H1 (cell line): ENCODE results near the gene CACNA2D3. TPM values are rescaled to one million over a fixed set of nuclear protein-coding genes. Genes with fewer than 3 reads are reported as not detected.

Experiments
- CTCF ChIA-PET: fragments of 300-600 bp; sonication (Branson Sonifier 250); formaldehyde crosslinking; loops from one replicate; lab custom pipeline; 2021; ENCODE audit not compliant: partially characterized antibody; lab: Charles Lee
- POLR2A ChIA-PET: fragments of 300-600 bp; sonication (Branson Sonifier 250); formaldehyde crosslinking; loops from one replicate; lab custom pipeline; 2021; ENCODE audit warnings: inconsistent platforms; ENCODE audit not compliant: partially characterized antibody; lab: Charles Lee
- DNase-seq, 2 experiments: peaks; one replicate each; pipeline versions ENCODE4 v3.0.0 to v3.0.0-alpha.2; 2010 to 2022; ENCODE audit warnings: low spot score in 2 of 2, low read depth in 1 of 2, mixed read lengths in 1 of 2
- FAIRE-seq: peaks from 2 replicates; lab custom pipeline; 2011; peaks lifted over from hg19 to GRCh38; lab: Jason Lieb, UNC
- H2AFZ ChIP-seq: 2 replicates; pipeline ENCODE4 v1.8.1; 2012; ENCODE audit warnings: low read length, inconsistent platforms
- H2AK5ac ChIP-seq: 2 replicates; pipeline ENCODE4 v1.6.1; 2013; ENCODE audit warnings: low read depth, low read length
- H2BK120ac ChIP-seq: replicated peaks from 2 replicates; pipeline ENCODE3; 2013; ENCODE audit warnings: low read depth, low read length, inconsistent platforms
- H2BK12ac ChIP-seq: 2 replicates; pipeline ENCODE4 v1.6.1; 2013; ENCODE audit warnings: low read depth, low read length
- H2BK15ac ChIP-seq: 2 replicates; pipeline ENCODE4 v1.6.1; 2013; ENCODE audit warnings: low read length
- H2BK20ac ChIP-seq: 2 replicates; pipeline ENCODE4 v1.6.1; 2013; ENCODE audit warnings: low read length
- H2BK5ac ChIP-seq: 2 replicates; pipeline ENCODE4 v1.6.1; 2013; ENCODE audit warnings: low read depth, low read length
- H3K14ac ChIP-seq: 2 replicates; pipeline ENCODE4 v1.6.1; 2013; ENCODE audit warnings: inconsistent platforms; ENCODE audit not compliant: insufficient read length
- H3K18ac ChIP-seq: 2 replicates; pipeline ENCODE4 v1.6.1; 2013; ENCODE audit warnings: low read length; ENCODE audit errors: extremely low read depth
- H3K23ac ChIP-seq: 2 replicates; pipeline ENCODE4 v1.6.1; 2013; ENCODE audit warnings: inconsistent platforms; ENCODE audit not compliant: insufficient read length
- H3K23me2 ChIP-seq: 2 replicates; pipeline ENCODE4 v1.6.1; 2013; ENCODE audit warnings: low read depth, low read length
- H3K27ac ChIP-seq: 2 replicates; pipeline ENCODE4 v1.6.1; 2011; ENCODE audit warnings: low read depth, low read length, inconsistent platforms
- H3K27me3 ChIP-seq, 4 experiments: replicated peaks in 1 of 4; 1 replicate in 1 of 4; 2 replicates in 3 of 4; pipeline versions ENCODE4 v1.6.1 to v1.8.1; 2011 to 2013; ENCODE audit warnings: low read length in 3 of 4, mild to moderate bottlenecking in 3 of 4, inconsistent platforms in 2 of 4, mixed read lengths in 2 of 4, moderate library complexity in 1 of 4; ENCODE audit not compliant: control insufficient read depth in 3 of 4, insufficient read depth in 3 of 4; ENCODE audit errors: extremely low read depth in 1 of 4
- H3K36me3 ChIP-seq, 4 experiments: 2 replicates each; pipeline versions ENCODE4 v1.6.1 to v1.8.1; 2011 to 2013; ENCODE audit warnings: mild to moderate bottlenecking in 4 of 4, low read length in 3 of 4, moderate library complexity in 2 of 4, control low read depth in 1 of 4, inconsistent platforms in 1 of 4; ENCODE audit not compliant: insufficient read depth in 4 of 4, control insufficient read depth in 2 of 4
- H3K4ac ChIP-seq: replicated peaks from 2 replicates; pipeline ENCODE3; 2013; ENCODE audit warnings: low read length, low read depth, mixed read lengths, inconsistent platforms; ENCODE audit not compliant: insufficient read length
- H3K4me1 ChIP-seq, 4 experiments: replicated peaks in 1 of 4; 1 replicate in 1 of 4; 2 replicates in 3 of 4; pipeline versions ENCODE4 v1.6.1 to v1.8.1; 2011 to 2013; ENCODE audit warnings: low read length in 3 of 4, inconsistent platforms in 2 of 4, mixed read lengths in 1 of 4; ENCODE audit not compliant: insufficient read depth in 4 of 4, control insufficient read depth in 3 of 4
- H3K4me2 ChIP-seq, 2 experiments: 2 replicates each; pipeline versions ENCODE4 v1.6.1 to v1.8.1; 2011 to 2013; ENCODE audit warnings: low read depth in 2 of 2, low read length in 2 of 2, control low read depth in 1 of 2, inconsistent platforms in 1 of 2, mild to moderate bottlenecking in 1 of 2; ENCODE audit not compliant: insufficient read depth in 1 of 2
- H3K4me3 ChIP-seq, 4 experiments: fragments of 200-600, 300-600 bp in 1 of 4; sonication (generic), shearing (Covaris generic), sonication (Bioruptor Twin) in 1 of 4; 2 replicates each; pipeline versions ENCODE4 v1.5.1 to v1.8.1; 2011 to 2016; ENCODE audit warnings: low read length in 4 of 4, low read depth in 3 of 4, control low read depth in 2 of 4, inconsistent platforms in 2 of 4, mild to moderate bottlenecking in 2 of 4, mixed read lengths in 1 of 4, moderate library complexity in 1 of 4; ENCODE audit not compliant: insufficient read depth in 2 of 4; ENCODE audit errors: extremely low read depth in 1 of 4
- H3K56ac ChIP-seq: replicated peaks from 2 replicates; pipeline ENCODE3; 2013; ENCODE audit warnings: low read depth, mild to moderate bottlenecking, mixed read lengths, low read length, inconsistent platforms; ENCODE audit not compliant: insufficient read length
- H3K79me1 ChIP-seq: 2 replicates; pipeline ENCODE4 v1.6.1; 2013; ENCODE audit warnings: low read depth, low read length, control low read depth
- H3K79me2 ChIP-seq, 2 experiments: 2 replicates each; pipeline versions ENCODE4 v1.6.1 to v1.8.1; 2012 to 2013; ENCODE audit warnings: low read length in 2 of 2, mild to moderate bottlenecking in 2 of 2, inconsistent platforms in 1 of 2; ENCODE audit not compliant: insufficient read depth in 2 of 2, control insufficient read depth in 1 of 2
- H3K9ac ChIP-seq, 4 experiments: replicated peaks in 1 of 4; 1 replicate in 1 of 4; 2 replicates in 3 of 4; pipeline versions ENCODE4 v1.6.1 to v1.8.1; 2011 to 2013; ENCODE audit warnings: low read depth in 3 of 4, low read length in 3 of 4, control low read depth in 2 of 4, mild to moderate bottlenecking in 2 of 4, moderate library complexity in 2 of 4, inconsistent platforms in 1 of 4; ENCODE audit errors: extremely low read depth in 1 of 4
- H3K9me3 ChIP-seq, 2 experiments: 2 replicates each; pipeline versions ENCODE4 v1.6.1 to v1.8.1; 2012 to 2013; ENCODE audit warnings: mild to moderate bottlenecking in 2 of 2, moderate library complexity in 2 of 2, control low read depth in 1 of 2, inconsistent platforms in 1 of 2, low read depth in 1 of 2, low read length in 1 of 2, mixed read lengths in 1 of 2; ENCODE audit not compliant: insufficient read depth in 2 of 2
- H4K20me1 ChIP-seq, 2 experiments: replicated peaks in 1 of 2; 2 replicates each; pipeline versions ENCODE3 to v1.8.1; 2011 to 2013; ENCODE audit warnings: inconsistent platforms in 2 of 2, low read length in 2 of 2, mild to moderate bottlenecking in 1 of 2; ENCODE audit not compliant: insufficient read depth in 2 of 2, control insufficient read depth in 1 of 2
- H4K5ac ChIP-seq: 2 replicates; pipeline ENCODE4 v1.6.1; 2013; ENCODE audit warnings: low read length, low read depth, mixed read lengths, inconsistent platforms; ENCODE audit not compliant: insufficient read length
- H4K8ac ChIP-seq: 2 replicates; pipeline ENCODE4 v1.8.0; 2013; ENCODE audit warnings: mild to moderate bottlenecking, moderate library complexity, low read length, inconsistent platforms; ENCODE audit not compliant: insufficient read depth; ENCODE audit errors: extremely low read depth
- H4K91ac ChIP-seq: replicated peaks from 2 replicates; pipeline ENCODE3; 2013; ENCODE audit warnings: low read length, mixed read lengths, inconsistent platforms; ENCODE audit not compliant: insufficient read length
- CHD2 ChIP-seq: IDR thresholded peaks from 2 replicates; pipeline ENCODE4 v1.6.1; 2012; ENCODE audit warnings: low read length, improper control_type of control experiment
- GTF2F1 ChIP-seq: IDR thresholded peaks from 2 replicates; pipeline ENCODE4 v1.6.1; 2012; ENCODE audit warnings: low read depth, low read length, improper control_type of control experiment, borderline replicate concordance
- HDAC2 ChIP-seq, 2 experiments: fragments of 300-600 bp in 1 of 2; sonication (generic) in 1 of 2; IDR thresholded peaks; 2 replicates each; pipeline ENCODE4 v1.6.1; 2011 to 2012; ENCODE audit warnings: low read depth in 2 of 2, low read length in 2 of 2, mild to moderate bottlenecking in 2 of 2, moderate library complexity in 2 of 2, borderline replicate concordance in 1 of 2, inconsistent platforms in 1 of 2
- KDM1A ChIP-seq: fragments of 200-600, 300-600 bp; sonication (generic); IDR thresholded peaks from 2 replicates; pipeline ENCODE4 v1.7.1; 2016; ENCODE audit warnings: mild to moderate bottlenecking, low read length, borderline replicate concordance
- NRF1 ChIP-seq: IDR thresholded peaks from 2 replicates; pipeline ENCODE4 v1.6.1; 2011; ENCODE audit warnings: mild to moderate bottlenecking, low read depth, low read length, improper control_type of control experiment
- POLR2AphosphoS5 ChIP-seq: IDR thresholded peaks from 2 replicates; pipeline ENCODE4 v1.6.1; 2011; ENCODE audit warnings: low read depth, low read length
- POU5F1 ChIP-seq: IDR thresholded peaks from 2 replicates; pipeline ENCODE4 v1.6.1; 2011; ENCODE audit warnings: low read depth, mild to moderate bottlenecking, low read length, moderate library complexity
- RBBP5 ChIP-seq: IDR thresholded peaks from 2 replicates; pipeline ENCODE4 v1.7.1; 2012; ENCODE audit warnings: low read depth, mild to moderate bottlenecking, inconsistent platforms, low read length, moderate library complexity, borderline replicate concordance
- SP1 ChIP-seq: IDR thresholded peaks from 2 replicates; pipeline ENCODE4 v1.6.1; 2011; ENCODE audit warnings: low read depth, low read length
- TCF12 ChIP-seq: IDR thresholded peaks from 2 replicates; pipeline ENCODE4 v1.6.1; 2011; ENCODE audit warnings: low read depth, mild to moderate bottlenecking, low read length
- TEAD4 ChIP-seq: IDR thresholded peaks from 2 replicates; pipeline ENCODE4 v1.6.1; 2012; ENCODE audit warnings: low read depth, low read length, inconsistent platforms, mixed read lengths
- YY1 ChIP-seq: IDR thresholded peaks from 2 replicates; pipeline ENCODE4 v1.6.1; 2011; ENCODE audit warnings: low read depth, mild to moderate bottlenecking, low read length
- WGBS, 2 experiments: shearing (Covaris generic) in 1 of 2; methylation state at CpG; one replicate each; pipeline versions ENCODE4 v1.1.6 to v1.1.7; 2013 to 2015; ENCODE audit warnings: low lambda C conversion rate in 2 of 2, mixed read lengths in 2 of 2, inconsistent platforms in 1 of 2, low coverage in 1 of 2, missing lambda C conversion rate in 1 of 2; ENCODE audit not compliant: insufficient replicate concordance in 2 of 2, insufficient coverage in 1 of 2, insufficient read length in 1 of 2; ENCODE audit errors: extremely low coverage in 1 of 2, missing lambda C conversion rate in 1 of 2; 5-methylcytosine and 5-hydroxymethylcytosine counted together
- polyA plus RNA-seq, 7 experiments: library from polyadenylated mRNA; depleted of rRNA in 3 of 7; stranded (reverse) in 5 of 7; unstranded in 2 of 7; fragments of >200 nt in 5 of 7; fragments of 200-250 nt in 2 of 7; gene quantifications; 1 replicate in 5 of 7; 2 replicates in 1 of 7; 4 replicates in 1 of 7; pipeline versions ENCODE4 v1.2.1 to v1.2.3, GENCODE V29; 2011 to 2013; ENCODE audit warnings: missing spikeins in 2 of 7, mixed read lengths in 2 of 7
- total RNA-seq: library from RNA; stranded (reverse); fragmentation: NEBNext Ultra II Directional; extraction: Animal tissue kit (Norgen Biotek cat#: 25700); gene quantifications from 2 replicates; pipeline ENCODE4 v1.2.1, GENCODE V29; 2021
- TF ChIP-seq, protein P1 (sequence below): IDR thresholded peaks from 2 replicates; pipeline ENCODE4 v1.6.1; 2012; ENCODE audit warnings: inconsistent platforms

Gene CACNA2D3
- total and polyA plus RNA-seq, 2 of the 8 experiments (the other 6 are each of a cell fraction or from before 2014, with no cell fraction given) = 1.5 to 1.8 TPM

DNA sequence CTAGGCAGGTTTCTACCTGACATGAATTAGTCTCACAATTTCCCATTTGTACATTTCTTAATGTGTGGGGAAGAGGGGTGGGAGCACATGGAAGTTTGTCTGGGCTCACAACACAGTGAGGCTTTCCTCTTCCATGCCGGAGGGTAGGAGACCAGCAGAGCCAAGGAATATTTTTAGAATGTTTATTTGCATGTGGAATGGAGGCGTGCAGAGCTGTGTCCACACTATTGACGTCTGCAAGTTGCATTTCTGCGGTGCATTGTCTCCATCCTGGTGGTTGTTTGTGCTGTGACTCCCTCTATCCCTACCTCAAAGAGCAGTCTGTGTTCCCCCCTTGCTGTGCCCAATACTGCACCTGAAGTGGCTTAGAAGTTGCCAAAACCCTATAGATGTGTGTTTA lies 908.6 kb downstream of the CACNA2D3 start:
- no peak overlapping the region for H2BK20ac ChIP-seq
- H2AFZ ChIP-seq = no peak overlapping the region
- no peak overlapping the region for H2AK5ac ChIP-seq
- no peaks in the 10 kb centered on the region for H3K23me2 ChIP-seq
- no peak overlapping the region for H2BK120ac ChIP-seq
- no peak overlapping the region for H2BK12ac ChIP-seq
- no peak overlapping the region for H4K91ac ChIP-seq
- no peak overlapping the region for H2BK15ac ChIP-seq
- H3K27me3 ChIP-seq = peaks cover 0 to 2% (median 0%) of the 10 kb centered on the region in 4 experiments; a peak in 1 of 7 replicates
- no peak overlapping the region for H3K14ac ChIP-seq
- H3K9me3 ChIP-seq = no peaks in the 10 kb centered on the region
- WGBS, 2 experiments = 89% methylated on average over 4 of the region's 4 CpGs; no CpG with 5 or more reads in 1 of the 2 experiments
- H3K79me1 ChIP-seq = no peaks in the 10 kb centered on the region
- no peaks in the 10 kb centered on the region; a peak in 1 of 4 replicates for H3K79me2 ChIP-seq
- no peak overlapping the region for H3K27ac ChIP-seq
- no peaks in the 10 kb centered on the region for H3K4me1 ChIP-seq
- no peak overlapping the region for H2BK5ac ChIP-seq
- H3K23ac ChIP-seq = no peak overlapping the region
- H3K56ac ChIP-seq = no peak overlapping the region
- H4K8ac ChIP-seq = no peak overlapping the region
- CTCF ChIA-PET = interaction anchor here (0.8 kb wide), 1 partner anchor 172 kb away, joined by 3 read pairs; no protein-coding TSS in a partner anchor
- no peaks in the 10 kb centered on the region for H3K36me3 ChIP-seq
- FAIRE-seq (no peak), DNase-seq (no peak)
- peaks cover 0 to 1% of the 10 kb centered on the region in 2 experiments for H4K20me1 ChIP-seq
- TF ChIP-seq TCF12 = no peak
- no peak for TF ChIP-seq POU5F1
- no peak for TF ChIP-seq YY1
- no peak for TF ChIP-seq CHD2
- no peak for TF ChIP-seq TEAD4
- no peak for TF ChIP-seq RBBP5
- no peak for TF ChIP-seq GTF2F1
- TF ChIP-seq NRF1 = no peak
- TF ChIP-seq SP1 = no peak
- no peak for TF ChIP-seq KDM1A
- TF ChIP-seq, protein P1, sequence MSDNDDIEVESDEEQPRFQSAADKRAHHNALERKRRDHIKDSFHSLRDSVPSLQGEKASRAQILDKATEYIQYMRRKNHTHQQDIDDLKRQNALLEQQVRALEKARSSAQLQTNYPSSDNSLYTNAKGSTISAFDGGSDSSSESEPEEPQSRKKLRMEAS = no peak
- no peak for TF ChIP-seq POLR2AphosphoS5
- no peak for TF ChIP-seq HDAC2 (IDR thresholded peaks at IDR 0.05; ENCODE audit: borderline replicate concordance in 1 of 2, low read depth in 2 of 2, low read length in 2 of 2)
- H3K18ac ChIP-seq = no peak overlapping the region
- no peak overlapping the region for H3K4me3 ChIP-seq
- POLR2A ChIA-PET = no interaction called here
- no peak overlapping the region for H4K5ac ChIP-seq
- H3K4me2 ChIP-seq = no peak overlapping the region
- H3K9ac ChIP-seq = no peak overlapping the region
- no peak overlapping the region for H3K4ac ChIP-seq
